ENCODE data around the gene RHOA. TPM values are rescaled to one million over a fixed set of nuclear protein-coding genes. Genes with fewer than 3 reads are reported as not detected.
A peak's percentile ranks its signal among the peaks of the same experiment; 100 is the strongest.

RHOA gene
- total and polyA plus RNA-seq, 2 of the 13 experiments (the other 11 are each of a cell fraction or from before 2014, with no cell fraction given) = 131 to 177 TPM

DNA sequence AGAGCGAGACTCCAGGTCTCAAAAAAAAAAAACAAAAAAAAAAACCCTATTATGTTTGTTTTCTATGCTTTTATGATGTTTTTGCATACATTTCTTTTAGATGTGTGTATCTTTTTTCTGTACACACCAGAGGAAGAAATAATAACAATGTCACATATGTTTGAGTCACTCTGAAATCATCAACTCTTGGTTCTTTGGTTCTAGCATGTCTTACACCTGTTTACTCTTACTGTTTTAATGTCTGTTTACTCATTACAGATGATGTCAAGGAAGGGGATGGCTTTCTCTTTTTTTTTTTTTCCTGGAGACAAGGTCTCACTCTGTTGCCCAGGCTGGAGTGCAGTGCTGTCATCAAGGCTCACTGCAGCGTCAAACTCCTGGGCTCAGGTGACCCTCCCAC lies 24.1 kb downstream of the RHOA start:
- ChIA-PET CTCF (ENCODE audit: low intra/inter-chr PET ratio, low total read pairs) (no interaction called here), POLR2A (interaction anchor here (1.3 kb wide), 1 partner anchor 48 kb away, joined by 3 read pairs; the partner anchor contains the start of gene USP4)
- H3K4me3 ChIP-seq (replicated peaks in 1 of 3; ENCODE audit: insufficient read depth in 1 of 3, low read depth in 2 of 3, low read length in 3 of 3) = no peak overlapping the region
- intact Hi-C loops (cut with micrococcal nuclease; ENCODE audit: unreplicated experiment) = no loop called here
- no peak overlapping the region for H3K27ac ChIP-seq (ENCODE audit: extremely low read length, insufficient read depth, low read length)
- no peak overlapping the region for H2AFZ ChIP-seq (ENCODE audit: low read length)
- no peak for DNase-seq (ENCODE audit: low spot score)
- H3K79me2 ChIP-seq (ENCODE audit: insufficient read depth, low read length) = peaks cover 90% of the 10 kb centered on the region
- H3K4me2 ChIP-seq (ENCODE audit: low read depth, low read length) = no peak overlapping the region
- H3K9ac ChIP-seq (ENCODE audit: insufficient read depth, low read depth, low read length) = no peak overlapping the region
- H3K27me3 ChIP-seq (ENCODE audit: control insufficient read depth in 1 of 2, insufficient read depth in 2 of 2, low read length in 2 of 2) = no peaks in the 10 kb centered on the region
- TF ChIP-seq RARG (CRISPR knock-in tag; IDR thresholded peaks at IDR 0.05; ENCODE audit: low read depth) = no peak
- no peak for TF ChIP-seq ZKSCAN1 (IDR thresholded peaks at IDR 0.05; ENCODE audit: low read length)
- no peak for TF ChIP-seq JUNB (CRISPR knock-in tag; IDR thresholded peaks at IDR 0.05; ENCODE audit: borderline replicate concordance)
- no peak for TF ChIP-seq ZSCAN29 (CRISPR knock-in tag; conservative IDR thresholded peaks at IDR 0.05)
- H3K36me3 ChIP-seq (replicated peaks in 1 of 2; ENCODE audit: control insufficient read depth in 1 of 2, insufficient read depth in 2 of 2, low read length in 2 of 2) = peaks cover 3% of the 10 kb centered on the region in 2 experiments; a peak in 3 of 5 replicates
- in situ Hi-C loops (cut with HindIII; ENCODE audit: extremely low pct_ligation_motif_present, low pct_unique_long_range_greater_than_20kb) = no loop called here
- no TSS peak for BruUV-seq (replicated peaks)
- peaks cover 26% of the 10 kb centered on the region for H3K4me1 ChIP-seq (ENCODE audit: insufficient read depth, low read length)
- 100% methylated on average over 2 of the region's 2 CpGs for WGBS (ENCODE audit: low lambda C conversion rate)
- H4K20me1 ChIP-seq (ENCODE audit: insufficient read depth, low read length) = peaks cover 25% of the 10 kb centered on the region
- no peak for FAIRE-seq
- H3K9me3 ChIP-seq (ENCODE audit: low read length) = no peaks in the 10 kb centered on the region
- ATAC-seq = no peak

DNA sequence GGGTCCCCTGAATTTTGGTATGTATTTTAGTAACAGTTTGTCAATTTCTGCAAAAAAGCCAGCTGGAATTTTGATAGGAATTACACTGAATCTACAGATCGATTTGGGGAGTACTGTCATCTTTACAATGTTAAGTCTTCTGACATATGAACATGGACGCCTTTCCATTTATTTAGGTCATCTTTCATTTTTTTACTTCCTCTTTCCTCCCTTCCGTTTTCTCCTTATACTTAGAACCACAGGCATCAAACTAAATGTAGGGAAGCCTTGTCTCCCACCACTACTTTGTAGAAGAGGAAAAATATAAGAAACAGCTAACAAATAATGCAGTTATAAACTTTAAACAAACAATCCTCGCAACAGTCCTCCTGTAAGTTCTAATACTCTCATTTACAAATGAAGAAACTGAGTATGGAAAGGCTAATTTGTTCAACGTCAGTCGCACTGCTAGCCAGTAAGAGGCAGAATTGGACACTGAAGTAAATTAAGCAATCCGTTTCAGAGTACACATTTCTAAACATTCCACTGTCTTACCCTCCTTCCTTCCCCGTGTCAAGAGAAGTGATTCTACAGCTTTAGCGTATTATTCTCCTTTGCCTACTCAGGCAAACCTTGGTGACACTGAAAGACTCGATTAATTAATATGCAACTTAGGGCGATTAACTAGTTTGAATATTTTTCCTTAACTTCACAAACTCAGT lies 25.6 kb downstream of the RHOA start:
- Histone ChIP-seq H3K4me3 (replicated peaks in 1 of 3; ENCODE audit: insufficient read depth in 1 of 3, low read depth in 2 of 3, low read length in 3 of 3) (no peak overlapping the region), H3K36me3 (replicated peaks in 1 of 2; ENCODE audit: control insufficient read depth in 1 of 2, insufficient read depth in 2 of 2, low read length in 2 of 2) (peaks cover 0 to 3% of the 10 kb centered on the region in 2 experiments; a peak in 3 of 5 replicates), H3K4me1 (ENCODE audit: insufficient read depth, low read length) (peaks cover 36% of the 10 kb centered on the region), H4K20me1 (ENCODE audit: insufficient read depth, low read length) (peaks cover 25% of the 10 kb centered on the region), H3K27me3 (ENCODE audit: control insufficient read depth in 1 of 2, insufficient read depth in 2 of 2, low read length in 2 of 2) (no peaks in the 10 kb centered on the region), H3K9me3 (ENCODE audit: low read length) (no peaks in the 10 kb centered on the region), H3K27ac (ENCODE audit: extremely low read length, insufficient read depth, low read length) (no peak overlapping the region), H3K79me2 (ENCODE audit: insufficient read depth, low read length) (peaks cover 90% of the 10 kb centered on the region), H2AFZ (ENCODE audit: low read length) (no peak overlapping the region), H3K4me2 (ENCODE audit: low read depth, low read length) (no peak overlapping the region), H3K9ac (ENCODE audit: insufficient read depth, low read depth, low read length) (no peak overlapping the region)
- ChIA-PET CTCF (ENCODE audit: low intra/inter-chr PET ratio, low total read pairs) (no interaction called here), POLR2A (no interaction called here)
- no peak for TF ChIP-seq SMAD3 (CRISPR knock-in tag; IDR thresholded peaks at IDR 0.05)
- no peak for TF ChIP-seq KLF12 (CRISPR knock-in tag; IDR thresholded peaks at IDR 0.05; ENCODE audit: borderline replicate concordance)
- no peak for TF ChIP-seq ETV5 (CRISPR knock-in tag; IDR thresholded peaks at IDR 0.05; ENCODE audit: borderline replicate concordance)
- TF ChIP-seq CEBPB (IDR thresholded peaks at IDR 0.05; ENCODE audit: borderline replicate concordance, low read depth, low read length) = peak; percentile 17; the same call in 1 of the 2 replicates
- no peak for TF ChIP-seq NFIC (IDR thresholded peaks at IDR 0.05; ENCODE audit: low read length)
- TF ChIP-seq CEBPG (CRISPR knock-in tag; IDR thresholded peaks at IDR 0.05) = peak; percentile 45; the same call in 1 of the 2 replicates
- 81% methylated on average over 11 of the region's 11 CpGs for WGBS (ENCODE audit: low lambda C conversion rate)
- in situ Hi-C loops (cut with HindIII; ENCODE audit: extremely low pct_ligation_motif_present, low pct_unique_long_range_greater_than_20kb) = no loop called here
- BruUV-seq (replicated peaks) = no TSS peak
- ATAC-seq = no peak
- intact Hi-C loops (cut with micrococcal nuclease; ENCODE audit: unreplicated experiment) = no loop called here
- FAIRE-seq = peak; percentile 53
- no peak for DNase-seq (ENCODE audit: low spot score)
